ENCODE measurements around the gene CYP4V2.

CYP4V2 gene

DNA sequence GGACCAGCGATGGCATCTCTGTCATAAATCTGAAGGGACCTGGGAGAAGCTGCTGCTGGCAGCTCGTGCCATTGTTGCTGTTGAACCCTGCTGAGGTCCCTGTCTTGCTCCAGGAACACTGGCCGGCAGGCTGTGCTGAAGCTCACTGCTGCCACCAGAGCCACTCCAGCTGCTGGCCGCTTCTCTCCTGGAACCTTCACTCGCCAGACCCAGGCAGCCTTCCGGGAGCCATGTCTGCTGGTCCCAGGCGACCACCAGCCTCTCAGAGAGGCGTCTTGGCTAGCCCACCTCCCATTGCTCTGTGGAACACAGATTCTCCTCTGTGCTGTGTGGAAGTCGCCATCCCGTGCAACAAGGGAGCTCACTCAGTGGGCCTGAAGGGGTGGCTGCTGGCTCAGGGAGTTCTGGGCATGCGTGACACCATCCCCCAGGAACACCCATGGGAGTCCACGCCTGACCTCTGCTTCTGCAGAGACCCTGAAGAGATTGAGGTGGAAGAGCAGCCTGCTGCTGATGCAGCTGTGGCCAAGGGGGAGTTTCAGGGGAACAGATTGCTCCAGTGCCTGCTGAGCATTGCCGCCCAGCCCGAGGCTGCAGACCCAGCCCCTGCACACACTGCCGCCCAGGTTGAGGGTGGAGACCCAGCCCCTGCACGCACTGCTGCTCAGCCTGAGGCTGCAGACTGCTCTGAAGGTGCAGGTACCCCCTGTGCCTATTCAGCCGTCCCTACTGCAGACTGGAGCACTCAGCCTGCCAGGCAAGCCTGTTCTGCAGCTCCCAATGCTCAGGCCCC lies 33.1 kb upstream of the CYP4V2 start:
- Histone ChIP-seq H3K4me1 (ENCODE audit: low read depth, poor library complexity, severe bottlenecking) (peaks cover 20% of the 10 kb centered on the region), H3K27me3 (ENCODE audit: insufficient read depth, low read depth) (no peaks in the 10 kb centered on the region), H4K20me1 (ENCODE audit: insufficient read depth) (no peaks in the 10 kb centered on the region)

DNA sequence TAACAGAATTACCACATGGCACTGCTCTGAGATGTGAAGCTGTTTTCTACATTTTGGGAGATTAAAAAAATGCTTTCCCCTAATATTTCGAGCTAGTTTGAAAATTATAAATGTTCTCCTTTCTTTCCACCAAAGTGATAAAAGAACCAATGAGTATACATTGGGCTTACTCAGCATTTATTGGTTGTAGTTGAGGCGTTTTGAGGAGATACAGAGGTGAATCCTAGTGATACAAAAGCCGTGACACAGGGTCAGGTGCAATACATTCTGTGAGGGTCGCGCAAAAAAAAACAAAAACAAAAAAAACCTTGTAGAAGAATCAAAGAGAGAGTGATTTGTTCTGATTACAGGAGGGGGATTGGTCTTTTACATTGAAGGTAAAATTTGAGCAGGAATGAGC lies 32.4 kb upstream of the CYP4V2 start:
- no peak overlapping the region for H3K27ac ChIP-seq
- peaks cover 20% of the 10 kb centered on the region for H3K4me1 ChIP-seq (ENCODE audit: low read depth, poor library complexity, severe bottlenecking)
- no peak overlapping the region for H3K9ac ChIP-seq
- H3K4me3 ChIP-seq (IDR thresholded peaks at IDR 0.05; ENCODE audit: insufficient read depth, low read depth, low read length) = no peak overlapping the region
- no peaks in the 10 kb centered on the region for H3K79me2 ChIP-seq (ENCODE audit: insufficient read depth, low read depth)
- no peaks in the 10 kb centered on the region for H3K36me3 ChIP-seq (ENCODE audit: insufficient read depth)
- H3K27me3 ChIP-seq (ENCODE audit: insufficient read depth, low read depth) = no peaks in the 10 kb centered on the region
- TF ChIP-seq, protein P1, sequence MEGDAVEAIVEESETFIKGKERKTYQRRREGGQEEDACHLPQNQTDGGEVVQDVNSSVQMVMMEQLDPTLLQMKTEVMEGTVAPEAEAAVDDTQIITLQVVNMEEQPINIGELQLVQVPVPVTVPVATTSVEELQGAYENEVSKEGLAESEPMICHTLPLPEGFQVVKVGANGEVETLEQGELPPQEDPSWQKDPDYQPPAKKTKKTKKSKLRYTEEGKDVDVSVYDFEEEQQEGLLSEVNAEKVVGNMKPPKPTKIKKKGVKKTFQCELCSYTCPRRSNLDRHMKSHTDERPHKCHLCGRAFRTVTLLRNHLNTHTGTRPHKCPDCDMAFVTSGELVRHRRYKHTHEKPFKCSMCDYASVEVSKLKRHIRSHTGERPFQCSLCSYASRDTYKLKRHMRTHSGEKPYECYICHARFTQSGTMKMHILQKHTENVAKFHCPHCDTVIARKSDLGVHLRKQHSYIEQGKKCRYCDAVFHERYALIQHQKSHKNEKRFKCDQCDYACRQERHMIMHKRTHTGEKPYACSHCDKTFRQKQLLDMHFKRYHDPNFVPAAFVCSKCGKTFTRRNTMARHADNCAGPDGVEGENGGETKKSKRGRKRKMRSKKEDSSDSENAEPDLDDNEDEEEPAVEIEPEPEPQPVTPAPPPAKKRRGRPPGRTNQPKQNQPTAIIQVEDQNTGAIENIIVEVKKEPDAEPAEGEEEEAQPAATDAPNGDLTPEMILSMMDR (conservative IDR thresholded peaks at IDR 0.05; ENCODE audit: low read depth, low read length) = no peak
- H2AFZ ChIP-seq (ENCODE audit: low read depth) = no peak overlapping the region
- H3K4me2 ChIP-seq = no peak overlapping the region
- H4K20me1 ChIP-seq (ENCODE audit: insufficient read depth) = no peaks in the 10 kb centered on the region

More for the DNA sequence above, 33.1 kb upstream of the CYP4V2 start:
- Histone ChIP-seq H3K4me2 (no peak overlapping the region), H3K4me3 (IDR thresholded peaks at IDR 0.05; ENCODE audit: insufficient read depth, low read depth, low read length) (no peak overlapping the region), H3K9ac (no peak overlapping the region), H3K36me3 (ENCODE audit: insufficient read depth) (no peaks in the 10 kb centered on the region), H3K79me2 (ENCODE audit: insufficient read depth, low read depth) (no peaks in the 10 kb centered on the region), H3K27ac (no peak overlapping the region), H2AFZ (ENCODE audit: low read depth) (no peak overlapping the region)
- TF ChIP-seq, protein P1 (conservative IDR thresholded peaks at IDR 0.05; ENCODE audit: low read depth, low read length) = no peak

DNA sequence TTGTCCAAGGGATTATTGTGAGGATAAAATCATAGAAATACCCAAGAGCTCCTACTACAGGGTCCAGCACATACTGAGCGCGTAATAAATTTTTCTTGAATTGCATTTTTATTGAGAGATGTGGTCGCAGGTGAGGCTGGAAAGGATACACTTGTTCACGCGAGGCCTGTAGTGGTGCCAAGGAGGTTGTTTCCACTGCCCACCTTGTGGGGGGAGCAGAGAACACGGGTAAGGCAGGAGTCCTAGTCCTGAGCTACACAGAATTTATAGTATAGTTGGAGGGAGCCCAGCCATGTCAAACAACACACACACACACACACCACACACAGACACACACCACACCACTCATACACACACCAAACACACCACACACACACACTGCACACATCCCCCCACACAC lies 31.8 kb upstream of the CYP4V2 start:
- Histone ChIP-seq H2AFZ (ENCODE audit: low read depth) (no peak overlapping the region), H4K20me1 (ENCODE audit: insufficient read depth) (no peaks in the 10 kb centered on the region), H3K27ac (no peak overlapping the region), H3K4me2 (no peak overlapping the region), H3K9ac (no peak overlapping the region), H3K4me3 (IDR thresholded peaks at IDR 0.05; ENCODE audit: insufficient read depth, low read depth, low read length) (no peak overlapping the region), H3K27me3 (ENCODE audit: insufficient read depth, low read depth) (no peaks in the 10 kb centered on the region), H3K36me3 (ENCODE audit: insufficient read depth) (no peaks in the 10 kb centered on the region), H3K79me2 (ENCODE audit: insufficient read depth, low read depth) (no peaks in the 10 kb centered on the region), H3K4me1 (ENCODE audit: low read depth, poor library complexity, severe bottlenecking) (peaks cover 20% of the 10 kb centered on the region)
- TF ChIP-seq, protein P1 (conservative IDR thresholded peaks at IDR 0.05; ENCODE audit: low read depth, low read length) = no peak

DNA sequence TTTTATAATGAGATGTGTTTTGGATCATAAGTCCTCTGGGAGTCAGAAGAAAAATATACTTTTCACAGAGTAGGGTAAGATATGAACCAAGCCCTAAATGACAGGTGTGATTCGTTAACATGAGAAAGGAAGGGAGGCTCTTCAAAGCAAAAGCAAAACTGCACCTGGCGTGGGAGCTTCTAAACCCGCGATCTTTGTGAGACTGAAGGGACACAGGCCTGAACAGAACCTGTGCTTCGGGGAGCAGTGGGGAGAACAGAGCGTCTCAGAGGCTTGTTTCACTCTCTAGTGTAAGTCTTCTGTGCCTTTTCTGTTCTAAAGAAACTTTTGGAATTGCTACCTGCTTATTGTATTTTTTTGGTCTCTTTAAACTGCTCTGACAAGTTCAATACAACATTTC lies 30.2 kb upstream of the CYP4V2 start:
- H3K9ac ChIP-seq = peak overlapping the region; percentile 22; the same call in 1 of the 2 replicates
- no peak overlapping the region for H3K4me3 ChIP-seq (IDR thresholded peaks at IDR 0.05; ENCODE audit: insufficient read depth, low read depth, low read length)
- no peaks in the 10 kb centered on the region for H3K27me3 ChIP-seq (ENCODE audit: insufficient read depth, low read depth)
- peak overlapping the region; percentile 46 for H3K4me2 ChIP-seq
- TF ChIP-seq, protein P1 (conservative IDR thresholded peaks at IDR 0.05; ENCODE audit: low read depth, low read length) = no peak
- H3K4me1 ChIP-seq (ENCODE audit: low read depth, poor library complexity, severe bottlenecking) = peaks cover 20% of the 10 kb centered on the region
- peak overlapping the region; percentile 12; the same call in 1 of the 2 replicates for H2AFZ ChIP-seq (ENCODE audit: low read depth)
- H3K36me3 ChIP-seq (ENCODE audit: insufficient read depth) = no peaks in the 10 kb centered on the region
- peak overlapping the region; percentile 53 for H3K27ac ChIP-seq
- H4K20me1 ChIP-seq (ENCODE audit: insufficient read depth) = no peaks in the 10 kb centered on the region
- H3K79me2 ChIP-seq (ENCODE audit: insufficient read depth, low read depth) = no peaks in the 10 kb centered on the region

All from KMS-11 (cell line).